Neutrophil (primary cell): ENCODE results near the gene KCNK15.

Experiments
- H3K27ac ChIP-seq: fragments of 200-600 bp; sonication (generic); 2 replicates; pipeline ENCODE4 v1.5.1; 2016; ENCODE audit warnings: mild to moderate bottlenecking, moderate library complexity
- H3K27me3 ChIP-seq: fragments of 200-600 bp; sonication (generic); 2 replicates; pipeline ENCODE4 v1.6.0; 2016; ENCODE audit warnings: mild to moderate bottlenecking
- H3K36me3 ChIP-seq: fragments of 200-600 bp; sonication (generic); 2 replicates; pipeline ENCODE4 v1.5.1; 2017
- H3K4me1 ChIP-seq, 2 experiments: fragments of 200-600 bp in 1 of 2; sonication (generic) in 1 of 2; 1 replicate in 1 of 2; 2 replicates in 1 of 2; pipeline versions ENCODE4 v1.5.1 to v1.6.1; 2013 to 2016; ENCODE audit warnings: low read depth in 1 of 2, low read length in 1 of 2, mild to moderate bottlenecking in 1 of 2, moderate library complexity in 1 of 2; ENCODE audit not compliant: control insufficient read depth in 1 of 2, insufficient read depth in 1 of 2
- H3K4me3 ChIP-seq, 2 experiments: fragments of 200-600 bp in 1 of 2; sonication (generic) in 1 of 2; 1 replicate in 1 of 2; 2 replicates in 1 of 2; pipeline ENCODE4 v1.5.1; 2013 to 2016; ENCODE audit warnings: low read depth in 1 of 2, low read length in 1 of 2, mild to moderate bottlenecking in 1 of 2, moderate library complexity in 1 of 2
- H3K9me3 ChIP-seq: fragments of 200-600 bp; sonication (generic); 2 replicates; pipeline ENCODE4 v1.5.1; 2016
- TF ChIP-seq, protein P1 (sequence below): fragments of 200-600 bp; sonication (generic); IDR thresholded peaks from 2 replicates; pipeline ENCODE4 v1.5.1; 2016; ENCODE audit warnings: antibody characterized with exemption

KCNK15 gene

DNA sequence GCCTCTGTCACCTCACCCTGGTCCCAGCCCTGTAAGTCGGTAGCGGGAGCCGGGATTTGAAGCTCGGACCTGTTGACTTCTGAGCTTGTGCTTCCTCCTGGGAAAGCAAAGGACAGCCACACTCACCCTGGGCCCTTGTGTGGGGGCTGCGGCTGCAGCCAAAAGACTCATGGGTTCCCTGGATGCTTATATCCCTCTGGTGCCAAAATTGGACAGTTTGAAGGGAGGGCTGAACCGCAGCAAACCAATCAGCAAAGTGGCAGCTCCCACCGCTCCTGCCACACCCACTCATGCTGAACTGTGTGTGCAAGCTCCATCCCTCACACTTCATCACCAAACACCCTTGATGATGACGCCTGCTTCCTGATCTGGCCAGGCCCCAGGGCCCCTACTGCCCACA lies 34.4 kb upstream of the KCNK15 start:
- no peaks in the 10 kb centered on the region for H3K9me3 ChIP-seq
- TF ChIP-seq, protein P1, sequence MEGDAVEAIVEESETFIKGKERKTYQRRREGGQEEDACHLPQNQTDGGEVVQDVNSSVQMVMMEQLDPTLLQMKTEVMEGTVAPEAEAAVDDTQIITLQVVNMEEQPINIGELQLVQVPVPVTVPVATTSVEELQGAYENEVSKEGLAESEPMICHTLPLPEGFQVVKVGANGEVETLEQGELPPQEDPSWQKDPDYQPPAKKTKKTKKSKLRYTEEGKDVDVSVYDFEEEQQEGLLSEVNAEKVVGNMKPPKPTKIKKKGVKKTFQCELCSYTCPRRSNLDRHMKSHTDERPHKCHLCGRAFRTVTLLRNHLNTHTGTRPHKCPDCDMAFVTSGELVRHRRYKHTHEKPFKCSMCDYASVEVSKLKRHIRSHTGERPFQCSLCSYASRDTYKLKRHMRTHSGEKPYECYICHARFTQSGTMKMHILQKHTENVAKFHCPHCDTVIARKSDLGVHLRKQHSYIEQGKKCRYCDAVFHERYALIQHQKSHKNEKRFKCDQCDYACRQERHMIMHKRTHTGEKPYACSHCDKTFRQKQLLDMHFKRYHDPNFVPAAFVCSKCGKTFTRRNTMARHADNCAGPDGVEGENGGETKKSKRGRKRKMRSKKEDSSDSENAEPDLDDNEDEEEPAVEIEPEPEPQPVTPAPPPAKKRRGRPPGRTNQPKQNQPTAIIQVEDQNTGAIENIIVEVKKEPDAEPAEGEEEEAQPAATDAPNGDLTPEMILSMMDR, result no peak
- no peaks in the 10 kb centered on the region for H3K27me3 ChIP-seq
- no peaks in the 10 kb centered on the region for H3K4me1 ChIP-seq
- no peak overlapping the region for H3K4me3 ChIP-seq
- H3K27ac ChIP-seq, result no peak overlapping the region
- no peaks in the 10 kb centered on the region for H3K36me3 ChIP-seq

DNA sequence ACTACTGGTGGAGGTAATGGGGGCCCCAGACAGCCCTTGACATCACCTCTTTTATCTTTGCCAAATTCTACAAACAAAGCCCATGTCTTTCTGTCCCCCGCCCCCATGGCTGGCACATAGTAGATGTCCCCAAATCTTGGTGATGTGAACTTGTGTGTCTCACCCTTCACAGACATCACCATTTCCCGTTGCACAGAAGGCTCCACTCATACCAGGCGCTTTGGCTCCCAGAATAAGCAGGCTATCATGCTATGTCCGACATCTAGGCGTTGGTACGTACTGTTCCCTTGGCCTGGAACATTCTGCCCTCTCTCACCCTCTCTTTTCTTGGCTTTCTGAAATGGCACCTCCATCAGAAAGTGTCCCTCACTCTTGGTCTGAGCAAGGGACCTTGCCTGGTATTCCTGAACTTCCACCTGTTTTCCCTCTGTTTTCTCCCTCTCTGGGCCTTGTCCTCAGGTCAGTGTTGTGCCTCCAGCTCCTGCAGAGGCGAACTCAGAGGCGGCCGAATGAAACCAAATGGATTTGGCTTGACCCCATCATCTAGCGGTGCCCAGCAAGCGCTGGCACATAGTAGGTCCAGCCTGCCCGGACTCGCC lies 31.5 kb upstream of the KCNK15 start:
- Histone ChIP-seq H3K4me1 (no peaks in the 10 kb centered on the region), H3K36me3 (no peaks in the 10 kb centered on the region), H3K27me3 (no peaks in the 10 kb centered on the region), H3K9me3 (no peaks in the 10 kb centered on the region), H3K4me3 (no peak overlapping the region), H3K27ac (no peak overlapping the region)
- TF ChIP-seq, protein P1, result no peak

DNA sequence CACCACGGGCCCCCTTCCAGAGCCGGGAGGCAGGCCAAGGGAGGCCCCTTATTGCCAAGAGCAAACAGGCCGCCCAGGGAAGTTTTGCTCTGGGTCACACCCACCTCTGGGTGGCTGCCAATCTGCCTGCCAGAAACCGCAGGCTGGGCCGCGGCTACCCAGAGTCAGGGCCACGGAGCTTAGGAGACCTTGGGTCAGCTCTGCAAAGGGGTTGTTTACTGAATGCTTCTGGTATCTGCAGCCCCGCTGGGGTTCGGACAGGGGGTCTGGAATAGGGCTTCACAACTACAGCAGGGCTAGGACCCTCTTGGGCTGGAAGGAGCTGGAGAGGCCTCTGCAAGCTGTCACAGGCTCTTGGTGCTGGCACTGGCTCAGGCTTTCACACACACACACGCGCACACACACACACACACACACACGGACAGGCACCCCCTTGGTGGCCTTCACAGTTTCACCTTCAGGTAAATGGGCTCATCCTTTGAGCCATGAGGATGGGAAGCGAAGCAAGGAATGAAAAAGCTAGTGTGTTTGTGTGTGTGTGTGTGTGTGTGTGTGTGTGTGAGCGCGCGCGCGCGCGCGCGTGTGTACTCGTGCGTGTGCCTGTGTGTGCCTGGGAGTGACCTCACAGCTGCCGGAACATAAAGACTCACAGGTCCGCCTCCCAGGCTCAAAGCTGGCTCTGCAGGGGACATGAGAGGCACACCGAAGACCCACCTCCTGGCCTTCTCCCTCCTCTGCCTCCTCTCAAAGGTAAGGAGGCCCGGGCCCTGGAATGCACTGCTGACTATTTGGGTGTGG lies 30.8 kb upstream of the KCNK15 start, which contains the start of gene CCN5:
TSS of gene CCN5 (plus strand) at position 669 of the 798 bp plus-strand sequence. CDS start at position 691, 22 bp downstream.
- no peaks in the 10 kb centered on the region for H3K36me3 ChIP-seq
- no peaks in the 10 kb centered on the region for H3K9me3 ChIP-seq
- no peaks in the 10 kb centered on the region for H3K4me1 ChIP-seq
- H3K4me3 ChIP-seq, result no peak within 1 kb of the TSS
- TF ChIP-seq, protein P1, result no peak
- H3K27me3 ChIP-seq, result no peaks in the 10 kb centered on the region
- no peak within 1 kb of the TSS for H3K27ac ChIP-seq

DNA sequence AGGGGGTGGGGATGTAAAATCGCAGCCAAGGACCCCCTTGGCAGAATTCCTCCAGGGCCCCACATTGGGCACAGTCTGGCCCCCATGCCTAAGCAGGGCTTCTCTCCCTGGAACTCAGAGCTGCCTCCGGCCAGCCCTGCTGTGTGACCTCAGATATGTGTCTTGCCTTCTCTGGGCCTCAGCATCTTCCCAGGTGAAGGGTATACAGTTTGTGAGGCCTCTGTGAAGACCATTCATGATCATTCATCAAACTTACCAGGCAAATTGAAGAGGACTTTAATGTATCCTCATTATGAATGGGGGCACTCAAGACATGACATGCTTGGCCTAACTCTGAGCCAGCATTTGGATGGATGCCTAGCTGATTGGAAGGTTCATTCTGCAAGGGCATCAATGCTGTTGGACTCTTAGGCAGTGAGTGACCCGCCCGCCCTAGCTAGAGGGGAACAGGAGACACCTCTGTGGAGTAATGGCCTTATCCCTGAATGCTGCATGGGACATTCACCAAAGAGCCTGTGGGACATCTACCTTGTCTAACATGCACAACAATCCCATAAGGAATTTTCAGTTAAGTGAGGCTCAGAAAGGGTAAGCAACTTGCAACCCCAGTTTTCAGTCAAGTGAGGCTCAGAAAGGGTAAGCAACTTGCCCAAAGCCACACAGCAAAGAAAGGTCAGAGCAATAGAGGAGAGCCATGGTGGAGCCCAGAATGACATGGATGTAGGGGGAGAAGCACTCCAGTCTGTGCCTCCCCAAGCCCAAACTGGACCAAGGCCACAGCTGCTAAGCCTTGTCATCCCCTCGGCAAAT lies 30.0 kb upstream of the KCNK15 start:
- Histone ChIP-seq H3K27ac (no peak overlapping the region), H3K36me3 (no peaks in the 10 kb centered on the region), H3K4me1 (no peaks in the 10 kb centered on the region), H3K9me3 (no peaks in the 10 kb centered on the region), H3K27me3 (no peaks in the 10 kb centered on the region), H3K4me3 (no peak overlapping the region)
- TF ChIP-seq, protein P1, result no peak

DNA sequence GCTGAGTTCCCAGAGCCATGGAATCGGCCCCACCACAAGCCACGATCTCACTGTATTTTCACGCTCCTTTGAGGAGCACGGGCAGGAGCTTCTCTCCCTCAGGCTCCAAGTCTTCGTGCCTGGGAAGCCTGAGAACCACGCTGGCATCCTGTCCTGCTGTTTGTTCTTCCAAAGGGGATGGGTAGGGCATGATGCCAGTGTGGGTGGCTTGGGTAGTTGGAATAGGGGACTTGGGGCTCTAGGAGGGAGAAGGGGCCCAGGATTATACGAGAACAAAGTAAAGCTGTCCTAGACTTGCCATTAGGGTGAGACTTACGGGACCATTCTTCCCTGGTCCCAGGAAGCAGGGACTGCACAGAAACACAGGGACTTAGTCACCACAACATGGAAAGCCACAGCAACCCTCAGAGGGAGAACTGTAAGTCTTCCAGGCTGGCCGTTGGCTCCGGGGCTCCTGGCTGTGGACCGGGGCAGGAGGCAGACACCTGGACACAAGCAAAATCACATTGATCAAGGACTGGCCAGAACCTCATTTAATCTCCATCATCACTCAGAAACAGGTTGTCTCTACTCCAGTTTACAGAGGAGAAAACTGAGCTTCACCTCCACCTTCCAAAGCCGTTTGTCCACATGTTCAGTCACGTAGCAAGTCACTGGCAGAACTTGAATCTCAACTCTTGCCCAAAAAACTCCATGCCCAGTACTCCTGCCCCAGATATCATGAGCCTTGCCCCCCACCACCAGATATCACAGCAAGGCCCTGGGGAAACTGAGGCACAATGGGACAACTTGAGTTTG lies 29.2 kb upstream of the KCNK15 start:
- no peaks in the 10 kb centered on the region for H3K9me3 ChIP-seq
- H3K27ac ChIP-seq, result no peak overlapping the region
- no peaks in the 10 kb centered on the region for H3K36me3 ChIP-seq
- H3K27me3 ChIP-seq, result no peaks in the 10 kb centered on the region
- H3K4me3 ChIP-seq, result no peak overlapping the region
- H3K4me1 ChIP-seq, result no peaks in the 10 kb centered on the region
- TF ChIP-seq, protein P1, result no peak
